ENCODE data around the gene SLC4A7. TPM values are rescaled to one million over a fixed set of nuclear protein-coding genes. Genes with fewer than 3 reads are reported as not detected.
A peak's percentile ranks its signal among the peaks of the same experiment; 100 is the strongest.
"Not testable (repeated sequence)": the region's sequence is repeated elsewhere in the genome, so short reads cannot be mapped to it uniquely, and the experiment has no call there.

The SLC4A7 gene
- total RNA-seq, 1 donor from 2014 or later = 67.4 TPM

DNA sequence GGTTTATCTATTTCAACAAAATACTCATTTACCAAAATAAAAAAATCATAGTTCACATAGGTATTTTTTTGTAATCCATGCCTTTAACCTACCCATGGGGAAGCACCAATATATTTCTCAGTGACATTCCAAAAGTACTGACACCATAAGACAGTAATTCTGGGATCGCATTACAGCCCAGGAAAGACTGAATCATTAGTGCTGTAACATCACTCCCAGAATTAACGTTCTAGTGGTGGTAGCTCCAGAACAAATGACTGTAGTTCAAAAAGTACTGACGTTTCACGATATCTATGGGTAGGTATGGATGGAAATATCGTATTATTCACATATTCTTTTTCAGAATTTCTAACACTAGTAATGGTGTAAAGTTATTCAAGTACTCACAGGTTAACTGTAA, 60.7 kb downstream of the SLC4A7 start:
- Mint-ChIP-seq H3K27ac (ENCODE audit: unreplicated experiment) (peak overlapping the region; percentile 66), H3K4me3 (ENCODE audit: unreplicated experiment) (no peak overlapping the region), H3K36me3 (ENCODE audit: low read depth) (peaks cover 19% of the 10 kb centered on the region), H3K4me1 (ENCODE audit: low read depth) (peaks cover 26% of the 10 kb centered on the region), H3K27me3 (ENCODE audit: low read depth) (no peaks in the 10 kb centered on the region), H3K9me3 (ENCODE audit: low read depth) (no peaks in the 10 kb centered on the region)
- DNase-seq (ENCODE audit: low spot score) = no peak
- TF ChIP-seq, protein P1, sequence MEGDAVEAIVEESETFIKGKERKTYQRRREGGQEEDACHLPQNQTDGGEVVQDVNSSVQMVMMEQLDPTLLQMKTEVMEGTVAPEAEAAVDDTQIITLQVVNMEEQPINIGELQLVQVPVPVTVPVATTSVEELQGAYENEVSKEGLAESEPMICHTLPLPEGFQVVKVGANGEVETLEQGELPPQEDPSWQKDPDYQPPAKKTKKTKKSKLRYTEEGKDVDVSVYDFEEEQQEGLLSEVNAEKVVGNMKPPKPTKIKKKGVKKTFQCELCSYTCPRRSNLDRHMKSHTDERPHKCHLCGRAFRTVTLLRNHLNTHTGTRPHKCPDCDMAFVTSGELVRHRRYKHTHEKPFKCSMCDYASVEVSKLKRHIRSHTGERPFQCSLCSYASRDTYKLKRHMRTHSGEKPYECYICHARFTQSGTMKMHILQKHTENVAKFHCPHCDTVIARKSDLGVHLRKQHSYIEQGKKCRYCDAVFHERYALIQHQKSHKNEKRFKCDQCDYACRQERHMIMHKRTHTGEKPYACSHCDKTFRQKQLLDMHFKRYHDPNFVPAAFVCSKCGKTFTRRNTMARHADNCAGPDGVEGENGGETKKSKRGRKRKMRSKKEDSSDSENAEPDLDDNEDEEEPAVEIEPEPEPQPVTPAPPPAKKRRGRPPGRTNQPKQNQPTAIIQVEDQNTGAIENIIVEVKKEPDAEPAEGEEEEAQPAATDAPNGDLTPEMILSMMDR (IDR thresholded peaks at IDR 0.05) = no peak

DNA sequence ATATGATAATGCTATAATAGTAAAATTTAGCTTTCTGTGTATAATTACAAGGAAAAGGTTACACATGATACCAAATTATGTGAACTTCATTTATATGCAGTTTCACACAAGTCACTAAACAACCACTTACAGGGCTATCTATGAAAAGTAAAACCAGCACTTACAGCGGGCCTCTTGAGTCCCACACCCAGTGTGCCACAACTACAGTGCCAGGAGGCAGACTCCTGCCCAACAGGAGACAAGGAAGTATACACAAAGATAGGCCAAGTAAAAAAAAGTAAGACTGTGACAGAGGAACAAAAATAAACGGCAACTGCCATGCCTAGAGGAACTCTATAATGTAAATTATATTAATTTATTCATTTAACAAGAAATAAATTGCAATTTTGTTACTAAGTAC, 61.6 kb downstream of the SLC4A7 start:
- Mint-ChIP-seq H3K4me3 (ENCODE audit: unreplicated experiment) (no peak overlapping the region), H3K27me3 (ENCODE audit: low read depth) (no peaks in the 10 kb centered on the region), H3K27ac (ENCODE audit: unreplicated experiment) (no peak overlapping the region), H3K4me1 (ENCODE audit: low read depth) (peaks cover 26% of the 10 kb centered on the region), H3K9me3 (ENCODE audit: low read depth) (no peaks in the 10 kb centered on the region), H3K36me3 (ENCODE audit: low read depth) (peaks cover 21% of the 10 kb centered on the region)
- DNase-seq (ENCODE audit: low spot score) = no peak
- TF ChIP-seq, protein P1 (IDR thresholded peaks at IDR 0.05) = no peak

DNA sequence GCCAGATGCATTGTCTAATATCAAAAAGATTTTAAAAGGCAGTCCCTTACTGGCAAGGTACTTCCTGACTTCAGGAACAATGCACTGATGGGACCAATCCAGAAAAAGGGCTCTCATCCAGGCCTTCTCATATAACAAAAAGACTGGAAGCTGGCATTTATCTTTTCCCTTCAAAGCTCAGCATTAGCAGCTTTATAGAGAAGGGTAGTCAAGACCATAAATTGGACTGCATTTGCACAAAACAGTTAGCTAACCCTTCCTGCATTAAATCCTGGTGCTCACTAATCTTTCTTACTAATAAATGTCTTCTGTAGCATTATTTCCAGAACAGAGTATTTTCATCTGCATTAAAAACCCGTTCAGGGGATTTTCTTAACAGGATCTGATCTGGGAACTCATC, 69.0 kb downstream of the SLC4A7 start:
- H3K9me3 Mint-ChIP-seq (ENCODE audit: low read depth) = no peaks in the 10 kb centered on the region
- H3K27me3 Mint-ChIP-seq (ENCODE audit: low read depth) = no peaks in the 10 kb centered on the region
- DNase-seq (ENCODE audit: low spot score) = no peak
- H3K4me1 Mint-ChIP-seq (ENCODE audit: low read depth) = peaks cover 3% of the 10 kb centered on the region
- H3K36me3 Mint-ChIP-seq (ENCODE audit: low read depth) = peaks cover 27% of the 10 kb centered on the region
- H3K27ac Mint-ChIP-seq (ENCODE audit: unreplicated experiment) = no peak overlapping the region
- no peak overlapping the region for H3K4me3 Mint-ChIP-seq (ENCODE audit: unreplicated experiment)
- TF ChIP-seq, protein P1 (IDR thresholded peaks at IDR 0.05) = no peak

DNA sequence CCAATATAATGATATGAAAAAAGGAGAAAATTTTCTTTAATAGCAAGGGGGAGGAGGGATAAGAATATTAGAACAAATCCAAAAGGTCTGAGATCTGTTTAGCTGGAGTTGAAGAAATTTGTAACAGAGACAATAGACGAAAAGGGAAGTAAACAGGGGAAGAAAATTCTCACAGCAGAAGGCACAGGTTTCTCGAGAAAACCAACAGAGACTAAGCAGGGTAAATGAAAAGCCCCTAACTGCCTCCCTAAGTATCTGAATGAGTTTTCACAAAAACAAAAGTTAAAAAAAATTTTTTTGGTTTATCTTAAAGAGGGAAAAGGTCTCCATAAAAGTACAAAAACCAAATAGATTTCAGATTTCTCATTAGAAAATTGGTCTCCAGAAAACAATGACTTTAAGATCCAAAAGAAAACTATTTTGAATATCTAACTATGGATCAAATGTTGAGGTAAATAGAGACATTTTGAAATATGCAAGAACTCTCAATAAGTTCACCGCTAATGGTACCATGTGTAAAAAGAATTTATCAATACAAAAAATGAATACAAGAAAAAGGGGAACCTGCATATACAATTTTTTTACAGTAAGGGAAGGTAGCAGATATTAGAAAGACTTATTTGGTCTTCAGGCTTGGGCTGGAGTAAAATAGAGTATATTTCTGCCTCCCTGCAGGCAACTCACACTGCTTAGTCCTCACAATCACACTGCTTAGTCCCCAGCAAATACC, 91.1 kb downstream of the SLC4A7 start:
- no peaks in the 10 kb centered on the region for H3K27me3 Mint-ChIP-seq (ENCODE audit: low read depth)
- DNase-seq (ENCODE audit: low spot score) = no peak
- H3K9me3 Mint-ChIP-seq (ENCODE audit: low read depth) = no peaks in the 10 kb centered on the region
- no peak overlapping the region for H3K27ac Mint-ChIP-seq (ENCODE audit: unreplicated experiment)
- H3K4me3 Mint-ChIP-seq (ENCODE audit: unreplicated experiment) = no peak overlapping the region
- TF ChIP-seq, protein P1 (IDR thresholded peaks at IDR 0.05) = no peak
- H3K36me3 Mint-ChIP-seq (ENCODE audit: low read depth) = peaks cover 19% of the 10 kb centered on the region
- H3K4me1 Mint-ChIP-seq (ENCODE audit: low read depth) = peaks cover 12% of the 10 kb centered on the region

DNA sequence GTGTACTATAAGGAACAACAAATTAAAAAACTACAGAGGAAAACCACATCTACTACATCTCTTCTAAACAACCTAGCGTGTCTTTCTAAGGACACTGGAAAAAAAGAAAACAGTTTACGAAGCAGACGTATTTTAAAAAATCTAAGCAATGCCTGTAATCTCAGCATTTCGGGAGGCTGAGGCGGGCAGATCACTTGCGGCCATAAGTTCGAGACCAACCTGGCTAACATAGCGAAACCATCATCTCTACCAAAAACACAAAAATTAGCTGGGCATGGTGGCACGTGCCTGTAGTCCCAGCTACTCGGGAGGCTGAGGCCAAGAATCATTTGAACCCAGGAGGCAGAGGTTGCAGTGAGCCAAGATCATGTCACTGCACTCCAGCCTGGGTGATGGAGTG, 91.8 kb downstream of the SLC4A7 start:
- H3K27ac Mint-ChIP-seq (ENCODE audit: unreplicated experiment) = peak overlapping the region; percentile 47

DNA sequence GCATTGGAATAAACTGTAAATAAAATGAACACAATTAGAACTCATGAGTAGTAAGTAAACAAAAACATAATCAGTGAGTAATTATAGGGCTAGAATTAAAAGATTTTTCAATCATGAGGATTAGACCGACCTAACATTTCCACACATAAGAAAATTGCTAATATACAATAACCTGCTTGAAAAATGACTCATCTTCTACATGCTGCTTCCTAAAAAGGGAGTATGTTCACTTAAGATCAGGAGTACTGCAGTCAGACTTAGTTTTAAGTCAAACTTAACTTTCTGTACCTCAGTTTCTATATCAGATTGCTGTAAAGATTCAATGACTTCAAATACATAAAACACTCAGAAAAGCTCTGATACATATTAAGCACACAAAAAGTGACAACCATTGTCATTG, 92.4 kb downstream of the SLC4A7 start:
- no peak for DNase-seq (ENCODE audit: low spot score)
- no peaks in the 10 kb centered on the region for H3K9me3 Mint-ChIP-seq (ENCODE audit: low read depth)
- no peak overlapping the region for H3K4me3 Mint-ChIP-seq (ENCODE audit: unreplicated experiment)
- H3K36me3 Mint-ChIP-seq (ENCODE audit: low read depth) = peaks cover 18% of the 10 kb centered on the region
- H3K4me1 Mint-ChIP-seq (ENCODE audit: low read depth) = peaks cover 17% of the 10 kb centered on the region
- TF ChIP-seq, protein P1 (IDR thresholded peaks at IDR 0.05) = no peak
- H3K27me3 Mint-ChIP-seq (ENCODE audit: low read depth) = no peaks in the 10 kb centered on the region
- no peak overlapping the region for H3K27ac Mint-ChIP-seq (ENCODE audit: unreplicated experiment)

More for the DNA sequence above, 91.8 kb downstream of the SLC4A7 start:
- not testable (repeated sequence) for H3K9me3 Mint-ChIP-seq (ENCODE audit: low read depth); H3K27me3 Mint-ChIP-seq (ENCODE audit: low read depth); DNase-seq (ENCODE audit: low spot score); H3K4me3 Mint-ChIP-seq (ENCODE audit: unreplicated experiment)
- H3K36me3 Mint-ChIP-seq (ENCODE audit: low read depth) = peaks cover 20% of the 10 kb centered on the region
- peaks cover 17% of the 10 kb centered on the region for H3K4me1 Mint-ChIP-seq (ENCODE audit: low read depth)
